Muscle of leg (tissue), 11 donors: ENCODE measurements around the gene PTPRB. TPM values are rescaled to one million over a fixed set of nuclear protein-coding genes. Genes with fewer than 3 reads are reported as not detected.

Experiments used
- DNase-seq: peaks from one replicate; pipeline ENCODE4 v3.0.0; 2013
- H3K27ac ChIP-seq: one replicate; pipeline ENCODE4 v1.5.1; 2013; ENCODE audit warnings: mild to moderate bottlenecking, low read length, control low read depth
- H3K27me3 ChIP-seq: one replicate; pipeline ENCODE4 v1.6.1; 2013; ENCODE audit warnings: low read length; ENCODE audit not compliant: control insufficient read depth, insufficient read depth
- H3K36me3 ChIP-seq: one replicate; pipeline ENCODE4 v1.6.1; 2013; ENCODE audit warnings: low read length; ENCODE audit not compliant: control insufficient read depth, insufficient read depth
- H3K4me1 ChIP-seq: one replicate; pipeline ENCODE4 v1.6.1; 2013; ENCODE audit warnings: low read length; ENCODE audit not compliant: control insufficient read depth, insufficient read depth
- H3K4me3 ChIP-seq: one replicate; pipeline ENCODE4 v1.5.1; 2013; ENCODE audit warnings: low read length, control low read depth
- H3K9me3 ChIP-seq: replicated peaks from 2 replicates; pipeline ENCODE4 v1.6.1; 2013; ENCODE audit warnings: low read depth, low read length; ENCODE audit not compliant: control insufficient read depth
- WGBS: methylation state at CpG from one replicate; pipeline ENCODE4 v1.1.5; 2013; ENCODE audit warnings: missing lambda C conversion rate; ENCODE audit not compliant: insufficient coverage; 5-methylcytosine and 5-hydroxymethylcytosine counted together
- polyA plus RNA-seq, 8 donors: library from polyadenylated mRNA; unstranded; fragments of 120-200 nt; gene quantifications; one replicate each; pipeline versions ENCODE4 v1.2.1 to v1.2.3, GENCODE V29; 2013; ENCODE audit warnings: inconsistent platforms in 1 of 8, low replicate concordance in 1 of 8; ENCODE audit not compliant: insufficient read length in 8 of 8, insufficient read depth in 1 of 8
- total RNA-seq: library from RNA; stranded (reverse); fragments of 120-200 nt; gene quantifications from one replicate; pipeline ENCODE4 v1.2.4, GENCODE V29; 2013

PTPRB gene
- total and polyA plus RNA-seq, 9 donors, result 12.4 to 20.8 (median 15.7) TPM

GRCh38 chr12:70645494-70646317 lies 8.5 kb upstream of the PTPRB start:
- Histone ChIP-seq H3K27ac (peak overlapping the region; percentile 72), H3K27me3 (no peaks in the 10 kb centered on the region), H3K9me3 (no peaks in the 10 kb centered on the region), H3K4me3 (no peak overlapping the region), H3K4me1 (peaks cover 10% of the 10 kb centered on the region), H3K36me3 (no peaks in the 10 kb centered on the region)
- peak; percentile 82 for DNase-seq
- 32% methylated on average over 3 of the region's 10 CpGs for WGBS

- Histone ChIP-seq H3K36me3 (no peaks in the 10 kb centered on the region), H3K4me3 (no peak overlapping the region), H3K27me3 (no peaks in the 10 kb centered on the region), H3K9me3 (no peaks in the 10 kb centered on the region), H3K27ac (peak overlapping the region; percentile 22), H3K4me1 (peaks cover 10% of the 10 kb centered on the region)
- 76% methylated on average over 2 of the region's 2 CpGs for WGBS
- DNase-seq, result no peak
Measured at GRCh38 chr12:70644861-70645260, 7.6 kb upstream of the PTPRB start.

- no peak overlapping the region for H3K4me3 ChIP-seq
- no peak overlapping the region for H3K27ac ChIP-seq
- H3K27me3 ChIP-seq, result no peaks in the 10 kb centered on the region
- no peaks in the 10 kb centered on the region for H3K9me3 ChIP-seq
- no peak for DNase-seq
- peaks cover 7% of the 10 kb centered on the region for H3K4me1 ChIP-seq
- no CpG with 5 or more reads among the region's 3 CpGs for WGBS
- no peaks in the 10 kb centered on the region for H3K36me3 ChIP-seq
Measured at GRCh38 chr12:70643939-70644338, 6.7 kb upstream of the PTPRB start.

GRCh38 chr12:70641691-70642090 lies 4.5 kb upstream of the PTPRB start:
- 85% methylated on average over 2 of the region's 2 CpGs for WGBS
- no peaks in the 10 kb centered on the region for H3K27me3 ChIP-seq
- H3K9me3 ChIP-seq, result no peaks in the 10 kb centered on the region
- DNase-seq, result no peak
- H3K4me3 ChIP-seq, result no peak overlapping the region
- peaks cover 7% of the 10 kb centered on the region for H3K4me1 ChIP-seq
- H3K36me3 ChIP-seq, result no peaks in the 10 kb centered on the region
- no peak overlapping the region for H3K27ac ChIP-seq

- Histone ChIP-seq H3K4me3 (no peak overlapping the region), H3K4me1 (peaks cover 4% of the 10 kb centered on the region), H3K27ac (no peak overlapping the region), H3K36me3 (no peaks in the 10 kb centered on the region), H3K27me3 (no peaks in the 10 kb centered on the region), H3K9me3 (no peaks in the 10 kb centered on the region)
- DNase-seq, result no peak
- no CpG with 5 or more reads among the region's 1 CpG for WGBS
Measured at GRCh38 chr12:70640901-70641300, 3.7 kb upstream of the PTPRB start.

- Histone ChIP-seq H3K27me3 (no peaks in the 10 kb centered on the region), H3K4me3 (no peak overlapping the region), H3K36me3 (no peaks in the 10 kb centered on the region), H3K27ac (no peak overlapping the region), H3K9me3 (no peaks in the 10 kb centered on the region), H3K4me1 (no peaks in the 10 kb centered on the region)
- no CpG with 5 or more reads among the region's 2 CpGs for WGBS
- DNase-seq, result no peak
Measured at GRCh38 chr12:70639535-70639934, 2.3 kb upstream of the PTPRB start.

GRCh38 chr12:70638639-70639360 lies 1.6 kb upstream of the PTPRB start:
- Histone ChIP-seq H3K27ac (no peak overlapping the region), H3K9me3 (no peaks in the 10 kb centered on the region), H3K27me3 (no peaks in the 10 kb centered on the region), H3K4me3 (no peak overlapping the region), H3K36me3 (no peaks in the 10 kb centered on the region), H3K4me1 (no peaks in the 10 kb centered on the region)
- WGBS, result no CpG with 5 or more reads among the region's 1 CpG
- DNase-seq, result no peak

- 91% methylated on average over 5 of the region's 7 CpGs for WGBS
- H3K27me3 ChIP-seq, result no peaks in the 10 kb centered on the region
- H3K36me3 ChIP-seq, result no peaks in the 10 kb centered on the region
- H3K9me3 ChIP-seq, result no peaks in the 10 kb centered on the region
- H3K27ac ChIP-seq, result peak overlapping the region; percentile 62
- no peak for DNase-seq
- H3K4me1 ChIP-seq, result no peaks in the 10 kb centered on the region
- peak overlapping the region; percentile 16 for H3K4me3 ChIP-seq
Measured at GRCh38 chr12:70635755-70636154, 1.5 kb downstream of the PTPRB start.

- H3K27me3 ChIP-seq, result no peaks in the 10 kb centered on the region
- WGBS, result no CpG with 5 or more reads among the region's 3 CpGs
- H3K36me3 ChIP-seq, result no peaks in the 10 kb centered on the region
- H3K27ac ChIP-seq, result no peak overlapping the region
- DNase-seq, result no peak
- no peaks in the 10 kb centered on the region for H3K9me3 ChIP-seq
- no peak overlapping the region for H3K4me3 ChIP-seq
- H3K4me1 ChIP-seq, result no peaks in the 10 kb centered on the region
Measured at GRCh38 chr12:70628701-70629480, 8.3 kb downstream of the PTPRB start.

- no peaks in the 10 kb centered on the region for H3K36me3 ChIP-seq
- 50% methylated on average over 1 of the region's 5 CpGs for WGBS
- H3K4me3 ChIP-seq, result no peak overlapping the region
- H3K27ac ChIP-seq, result no peak overlapping the region
- no peaks in the 10 kb centered on the region for H3K27me3 ChIP-seq
- H3K4me1 ChIP-seq, result no peaks in the 10 kb centered on the region
- no peak for DNase-seq
- no peaks in the 10 kb centered on the region for H3K9me3 ChIP-seq
Measured at GRCh38 chr12:70627677-70628076, 9.6 kb downstream of the PTPRB start.
